SIG-M5 treated with dmso at 0.1 percent for 504 hours (cell line): ENCODE data around the gene PLXNC1.

Source experiments
- DNase-seq: peaks from one replicate; lab custom pipeline; 2025; ENCODE audit not compliant: unreplicated experiment; lab: John Stamatoyannopoulos, UW

Gene PLXNC1

GRCh38 chr12:94202245-94203180 lies 54.1 kb downstream of the PLXNC1 start:
- no peak for DNase-seq

- no peak for DNase-seq
These were observed 54.8 kb downstream of the PLXNC1 start for GRCh38 chr12:94203181-94203546.

- DNase-seq: no peak
These were observed 55.4 kb downstream of the PLXNC1 start for GRCh38 chr12:94203796-94204195.

GRCh38 chr12:94204499-94205247 lies 56.3 kb downstream of the PLXNC1 start:
- DNase-seq: peak; percentile 62

GRCh38 chr12:94205822-94206221 lies 57.4 kb downstream of the PLXNC1 start:
- DNase-seq: no peak

GRCh38 chr12:94206886-94207285 lies 58.5 kb downstream of the PLXNC1 start:
- no peak for DNase-seq

- DNase-seq: no peak
These were observed 59.1 kb downstream of the PLXNC1 start for GRCh38 chr12:94207467-94207848.

- peak; percentile 65 for DNase-seq
These were observed 59.7 kb downstream of the PLXNC1 start for GRCh38 chr12:94207849-94208621.

- DNase-seq: no peak
These were observed 60.2 kb downstream of the PLXNC1 start for GRCh38 chr12:94208622-94208966.

GRCh38 chr12:94209240-94209639 lies 60.9 kb downstream of the PLXNC1 start:
- DNase-seq: no peak

- no peak for DNase-seq
These were observed 62.6 kb downstream of the PLXNC1 start for GRCh38 chr12:94211021-94211420.

GRCh38 chr12:94218233-94218632 lies 69.9 kb downstream of the PLXNC1 start:
- DNase-seq: no peak

GRCh38 chr12:94219622-94220302 lies 71.4 kb downstream of the PLXNC1 start:
- no peak for DNase-seq

- no peak for DNase-seq
These were observed 72.4 kb downstream of the PLXNC1 start for GRCh38 chr12:94220804-94221203.

GRCh38 chr12:94222351-94223084 lies 74.1 kb downstream of the PLXNC1 start:
- no peak for DNase-seq

GRCh38 chr12:94223842-94224241 lies 75.5 kb downstream of the PLXNC1 start:
- no peak for DNase-seq

- no peak for DNase-seq
These were observed 77.1 kb downstream of the PLXNC1 start for GRCh38 chr12:94225506-94225905.

- DNase-seq: no peak
These were observed 77.7 kb downstream of the PLXNC1 start for GRCh38 chr12:94225947-94226630.

GRCh38 chr12:94227066-94227465 lies 78.7 kb downstream of the PLXNC1 start:
- DNase-seq: no peak

- DNase-seq: no peak
These were observed 80.1 kb downstream of the PLXNC1 start for GRCh38 chr12:94228488-94228907.
